ENCODE results near the gene SPINK6. TPM values are rescaled to one million over a fixed set of nuclear protein-coding genes. Genes with fewer than 3 reads are reported as not detected.

Gene SPINK6
- total RNA-seq, 1 donor from 2014 or later, result not detected

GRCh38 chr5:148168246-148168645 is 34.6 kb upstream of the SPINK6 start, which contains the start of gene SPINK14:
TSS of gene SPINK14 (plus strand) at chr5:148168546. CDS start at chr5:148169733, 1,187 bp downstream.
- Mint-ChIP-seq H3K9me3 (no peaks in the 10 kb centered on the region), H3K4me3 (no peak within 1 kb of the TSS), H3K4me1 (no peaks in the 10 kb centered on the region), H3K36me3 (ENCODE audit: low read depth) (no peaks in the 10 kb centered on the region), H3K27ac (no peak within 1 kb of the TSS), H3K27me3 (no peaks in the 10 kb centered on the region)
- ATAC-seq (ENCODE audit: low read depth) (no peak), DNase-seq (no peak)
- CTCF ChIA-PET, result no interaction called here
- TF ChIP-seq, protein P1, sequence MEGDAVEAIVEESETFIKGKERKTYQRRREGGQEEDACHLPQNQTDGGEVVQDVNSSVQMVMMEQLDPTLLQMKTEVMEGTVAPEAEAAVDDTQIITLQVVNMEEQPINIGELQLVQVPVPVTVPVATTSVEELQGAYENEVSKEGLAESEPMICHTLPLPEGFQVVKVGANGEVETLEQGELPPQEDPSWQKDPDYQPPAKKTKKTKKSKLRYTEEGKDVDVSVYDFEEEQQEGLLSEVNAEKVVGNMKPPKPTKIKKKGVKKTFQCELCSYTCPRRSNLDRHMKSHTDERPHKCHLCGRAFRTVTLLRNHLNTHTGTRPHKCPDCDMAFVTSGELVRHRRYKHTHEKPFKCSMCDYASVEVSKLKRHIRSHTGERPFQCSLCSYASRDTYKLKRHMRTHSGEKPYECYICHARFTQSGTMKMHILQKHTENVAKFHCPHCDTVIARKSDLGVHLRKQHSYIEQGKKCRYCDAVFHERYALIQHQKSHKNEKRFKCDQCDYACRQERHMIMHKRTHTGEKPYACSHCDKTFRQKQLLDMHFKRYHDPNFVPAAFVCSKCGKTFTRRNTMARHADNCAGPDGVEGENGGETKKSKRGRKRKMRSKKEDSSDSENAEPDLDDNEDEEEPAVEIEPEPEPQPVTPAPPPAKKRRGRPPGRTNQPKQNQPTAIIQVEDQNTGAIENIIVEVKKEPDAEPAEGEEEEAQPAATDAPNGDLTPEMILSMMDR (IDR thresholded peaks at IDR 0.05), result no peak
- intact Hi-C loops (cut with micrococcal nuclease), result no loop called here
- POLR2A ChIA-PET, result no interaction called here

DNA sequence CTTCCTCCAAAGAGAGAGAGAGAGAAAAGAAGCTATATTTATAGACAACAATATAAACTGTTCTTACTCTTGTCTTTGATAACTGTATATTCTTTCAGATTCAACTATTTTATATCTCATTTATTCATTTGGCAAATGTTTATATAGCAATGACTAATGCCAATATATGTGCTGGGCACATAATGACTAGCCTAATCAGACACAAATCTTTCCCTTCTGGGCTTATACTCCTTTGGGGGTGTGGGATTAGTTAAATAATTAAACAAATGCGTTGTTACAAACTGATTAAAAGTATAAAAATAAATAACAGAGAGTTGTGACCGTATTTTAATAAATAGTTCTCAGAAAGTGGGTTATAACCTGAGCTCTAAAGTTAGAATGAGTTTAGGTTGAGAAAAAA is 30.5 kb upstream of the SPINK6 start:
- Mint-ChIP-seq H3K4me3 (no peak overlapping the region), H3K36me3 (ENCODE audit: low read depth) (no peaks in the 10 kb centered on the region), H3K27ac (no peak overlapping the region), H3K4me1 (no peaks in the 10 kb centered on the region), H3K27me3 (peaks cover 2% of the 10 kb centered on the region), H3K9me3 (no peaks in the 10 kb centered on the region)
- no peak for ATAC-seq (ENCODE audit: low read depth)
- TF ChIP-seq, protein P1 (IDR thresholded peaks at IDR 0.05), result no peak
- DNase-seq, result no peak
- ChIA-PET POLR2A (no interaction called here), CTCF (no interaction called here)
- intact Hi-C loops (cut with micrococcal nuclease), result no loop called here

GRCh38 chr5:148176480-148176879 is 26.4 kb upstream of the SPINK6 start:
- Mint-ChIP-seq H3K4me3 (no peak overlapping the region), H3K27ac (no peak overlapping the region), H3K27me3 (peaks cover 3% of the 10 kb centered on the region), H3K9me3 (no peaks in the 10 kb centered on the region), H3K4me1 (no peaks in the 10 kb centered on the region), H3K36me3 (ENCODE audit: low read depth) (no peaks in the 10 kb centered on the region)
- ATAC-seq (ENCODE audit: low read depth) (no peak), DNase-seq (no peak)
- TF ChIP-seq, protein P1 (IDR thresholded peaks at IDR 0.05), result no peak
- intact Hi-C loops (cut with micrococcal nuclease), result loop anchor here (5.0 kb wide), 1 partner anchor 1391 kb away; no protein-coding TSS in a partner anchor
- CTCF ChIA-PET, result interaction anchor here (1.3 kb wide), 1 partner anchor 555 kb away, joined by 6 read pairs; no protein-coding TSS in a partner anchor
- POLR2A ChIA-PET, result no interaction called here

GRCh38 chr5:148177207-148177606 is 25.6 kb upstream of the SPINK6 start:
- peaks cover 3% of the 10 kb centered on the region for H3K27me3 Mint-ChIP-seq
- DNase-seq (no peak), ATAC-seq (ENCODE audit: low read depth) (no peak)
- CTCF ChIA-PET, result interaction anchor here (1.3 kb wide), 1 partner anchor 554 kb away, joined by 6 read pairs; no protein-coding TSS in a partner anchor
- H3K27ac Mint-ChIP-seq, result no peak overlapping the region
- no peak overlapping the region for H3K4me3 Mint-ChIP-seq
- no peaks in the 10 kb centered on the region for H3K4me1 Mint-ChIP-seq
- H3K36me3 Mint-ChIP-seq (ENCODE audit: low read depth), result no peaks in the 10 kb centered on the region
- POLR2A ChIA-PET, result no interaction called here
- intact Hi-C loops (cut with micrococcal nuclease), result loop anchor here (5.0 kb wide), 1 partner anchor 1390 kb away; no protein-coding TSS in a partner anchor
- TF ChIP-seq, protein P1 (IDR thresholded peaks at IDR 0.05), result no peak
- no peaks in the 10 kb centered on the region for H3K9me3 Mint-ChIP-seq

- CTCF ChIA-PET, result interaction anchor here (1.0 to 1.3 kb wide), 3 partner anchors 548 to 553 kb away, joined by 3 to 9 read pairs (median 3); no protein-coding TSS in a partner anchor
- TF ChIP-seq, protein P1 (IDR thresholded peaks at IDR 0.05), result no peak
- intact Hi-C loops (cut with micrococcal nuclease), result loop anchor here (1.0 to 5.0 kb wide), 6 partner anchors 195 to 1388 kb away; no protein-coding TSS in a partner anchor
- no peak overlapping the region for H3K27ac Mint-ChIP-seq
- H3K36me3 Mint-ChIP-seq (ENCODE audit: low read depth), result no peaks in the 10 kb centered on the region
- no peak overlapping the region for H3K4me3 Mint-ChIP-seq
- H3K27me3 Mint-ChIP-seq, result peaks cover 3% of the 10 kb centered on the region
- no peak for ATAC-seq (ENCODE audit: low read depth)
- no peaks in the 10 kb centered on the region for H3K9me3 Mint-ChIP-seq
- POLR2A ChIA-PET, result no interaction called here
- DNase-seq, result no peak
- no peaks in the 10 kb centered on the region for H3K4me1 Mint-ChIP-seq
Observed at GRCh38 chr5:148179234-148179824, 23.5 kb upstream of the SPINK6 start.

Data from activated B cell treated with CpG ODN at 0.5 μM for 24 hours (primary cell).